Omental fat pad (tissue), 4 donors: ENCODE measurements around the gene SLC9A3. TPM values are rescaled to one million over a fixed set of nuclear protein-coding genes. Genes with fewer than 3 reads are reported as not detected.

ENCODE experiments used
- ATAC-seq: fragments of 150-250 bp; one replicate; pipeline ENCODE4 v1.9.1; 2016; ENCODE audit warnings: mild to moderate bottlenecking, moderate library complexity; ENCODE audit not compliant: low FRiP score
- DNase-seq: peaks from one replicate; pipeline ENCODE4 v3.0.0-alpha.2; 2019; ENCODE audit warnings: low spot score
- total RNA-seq, 4 donors: library from RNA; depleted of rRNA; stranded (reverse); fragments of >200 nt; gene quantifications; one replicate each; pipeline ENCODE4 v1.1.0, GENCODE V29; 2016
- TF ChIP-seq, protein P1 (sequence below), 3 donors: fragments of 450-650 bp; IDR thresholded peaks; one replicate each; pipeline ENCODE4 v1.5.1; 2016 to 2017; ENCODE audit warnings: antibody characterized with exemption in 3 of 3, mild to moderate bottlenecking in 3 of 3, moderate library complexity in 2 of 3

Gene SLC9A3
- total RNA-seq, 4 donors from 2014 or later, result 1.0 to 4.3 (median 1.7) TPM

DNA sequence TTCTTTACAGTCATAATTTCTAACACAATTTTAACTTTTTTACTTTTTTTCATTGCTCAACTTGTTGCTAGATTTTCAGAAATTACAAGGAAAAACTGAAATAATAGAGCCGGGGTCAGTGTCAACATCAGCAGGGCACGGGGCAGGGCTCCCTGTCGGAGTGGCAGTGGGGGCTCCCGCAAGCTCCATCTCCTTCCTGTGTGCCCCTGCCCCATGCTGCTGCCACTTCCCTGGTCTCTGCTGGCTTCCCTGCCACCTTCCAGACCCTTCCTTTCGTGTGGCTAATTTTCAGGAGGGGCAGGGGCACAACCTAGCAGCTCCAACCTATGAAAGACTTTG lies 82.3 kb downstream of the SLC9A3 start:
- TF ChIP-seq, protein P1, sequence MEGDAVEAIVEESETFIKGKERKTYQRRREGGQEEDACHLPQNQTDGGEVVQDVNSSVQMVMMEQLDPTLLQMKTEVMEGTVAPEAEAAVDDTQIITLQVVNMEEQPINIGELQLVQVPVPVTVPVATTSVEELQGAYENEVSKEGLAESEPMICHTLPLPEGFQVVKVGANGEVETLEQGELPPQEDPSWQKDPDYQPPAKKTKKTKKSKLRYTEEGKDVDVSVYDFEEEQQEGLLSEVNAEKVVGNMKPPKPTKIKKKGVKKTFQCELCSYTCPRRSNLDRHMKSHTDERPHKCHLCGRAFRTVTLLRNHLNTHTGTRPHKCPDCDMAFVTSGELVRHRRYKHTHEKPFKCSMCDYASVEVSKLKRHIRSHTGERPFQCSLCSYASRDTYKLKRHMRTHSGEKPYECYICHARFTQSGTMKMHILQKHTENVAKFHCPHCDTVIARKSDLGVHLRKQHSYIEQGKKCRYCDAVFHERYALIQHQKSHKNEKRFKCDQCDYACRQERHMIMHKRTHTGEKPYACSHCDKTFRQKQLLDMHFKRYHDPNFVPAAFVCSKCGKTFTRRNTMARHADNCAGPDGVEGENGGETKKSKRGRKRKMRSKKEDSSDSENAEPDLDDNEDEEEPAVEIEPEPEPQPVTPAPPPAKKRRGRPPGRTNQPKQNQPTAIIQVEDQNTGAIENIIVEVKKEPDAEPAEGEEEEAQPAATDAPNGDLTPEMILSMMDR (IDR thresholded peaks at IDR 0.05), result no peak
- DNase-seq (no peak), ATAC-seq (no peak)

- DNase-seq (no peak), ATAC-seq (no peak)
- TF ChIP-seq, protein P1 (IDR thresholded peaks at IDR 0.05), result no peak
Measured at GRCh38 chr5:440401-441201, 83.6 kb downstream of the SLC9A3 start.

GRCh38 chr5:439636-440035 lies 84.6 kb downstream of the SLC9A3 start:
- TF ChIP-seq, protein P1 (IDR thresholded peaks at IDR 0.05), result no peak
- no peak for DNase-seq
- no peak for ATAC-seq

- TF ChIP-seq, protein P1 (IDR thresholded peaks at IDR 0.05), result no peak
- no peak for DNase-seq
- ATAC-seq, result no peak
Measured at GRCh38 chr5:439181-439580, 85.1 kb downstream of the SLC9A3 start.

DNA sequence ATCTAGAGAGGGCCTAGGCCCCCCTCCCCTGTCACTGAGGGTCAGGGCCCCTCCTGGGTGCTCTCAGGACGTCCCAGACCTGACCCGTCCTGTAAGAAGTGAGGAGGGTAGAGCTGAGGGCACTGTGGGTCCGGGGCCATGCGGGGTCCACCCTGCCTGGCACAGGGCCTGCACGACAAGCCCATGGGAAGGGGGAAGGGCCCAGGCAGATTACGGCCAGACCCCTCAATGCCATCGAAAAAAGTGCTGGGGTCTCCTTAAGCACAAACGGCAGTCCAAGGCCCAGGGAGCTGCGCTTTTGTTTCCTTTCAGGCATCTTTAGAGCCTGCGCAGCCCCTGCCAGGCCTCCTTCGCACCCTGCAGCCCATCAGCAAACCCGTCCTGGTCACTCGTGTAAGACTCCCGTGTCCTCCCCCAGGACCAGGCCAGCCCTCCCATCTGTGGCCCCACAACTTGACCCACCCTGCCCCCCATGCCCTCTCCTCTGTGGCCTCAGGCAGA lies 85.7 kb downstream of the SLC9A3 start:
- ATAC-seq (no peak), DNase-seq (no peak)
- TF ChIP-seq, protein P1 (IDR thresholded peaks at IDR 0.05), result no peak

DNA sequence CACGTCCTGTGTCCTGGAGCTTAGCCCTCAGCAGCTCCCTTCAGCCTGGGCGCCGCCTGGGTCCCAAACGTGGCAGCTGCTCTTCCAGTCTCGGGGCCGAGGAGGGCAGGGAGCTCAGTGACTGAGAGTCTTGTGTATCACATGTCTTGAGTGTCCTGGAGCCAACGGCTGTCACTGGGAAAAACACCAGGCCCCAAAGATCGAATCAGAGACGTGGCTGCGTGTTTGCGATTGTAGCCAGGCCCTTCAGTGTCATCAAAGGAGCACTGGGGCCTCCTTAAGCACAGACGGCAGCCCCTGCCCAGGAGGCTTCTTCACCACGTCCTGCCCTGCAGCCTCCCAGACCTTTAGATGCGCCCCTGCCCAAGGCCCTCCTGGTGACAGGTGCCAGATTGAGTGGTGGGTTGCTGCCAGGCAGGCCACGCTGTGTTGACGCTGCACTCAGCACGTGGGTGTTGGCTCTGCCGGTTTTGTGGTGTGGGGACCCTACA lies 86.9 kb downstream of the SLC9A3 start:
- no peak for DNase-seq
- TF ChIP-seq, protein P1 (IDR thresholded peaks at IDR 0.05), result no peak
- ATAC-seq, result no peak

- TF ChIP-seq, protein P1 (IDR thresholded peaks at IDR 0.05), result no peak
- ATAC-seq (no peak), DNase-seq (no peak)
Measured at GRCh38 chr5:436641-436975, 87.6 kb downstream of the SLC9A3 start.
